Tibial artery (tissue), 4 donors: ENCODE measurements around the gene MAPK4.

Experiments used
- DNase-seq, 2 donors: peaks; one replicate each; pipeline ENCODE4 v3.0.0-alpha.2; 2019
- H3K27ac ChIP-seq, 2 donors: fragments of 200-600 bp; sonication (generic) in 1 of 2; 1 replicate in 1 of 2; 2 replicates in 1 of 2; pipeline ENCODE4 v1.5.1; 2018 to 2019; ENCODE audit warnings: mild to moderate bottlenecking in 1 of 2
- H3K27me3 ChIP-seq, 2 donors: fragments of 200-600 bp; sonication (generic) in 1 of 2; one replicate each; pipeline versions ENCODE4 v1.5.1 to v1.6.0; 2016 to 2019
- H3K36me3 ChIP-seq, 3 donors: fragments of 200-600 bp; sonication (generic) in 2 of 3; one replicate each; pipeline ENCODE4 v1.5.1; 2016 to 2019; ENCODE audit warnings: mild to moderate bottlenecking in 2 of 3
- H3K4me1 ChIP-seq, 4 donors: fragments of 200-600 bp; sonication (generic) in 2 of 4; 1 replicate in 3 of 4; 2 replicates in 1 of 4; pipeline ENCODE4 v1.5.1; 2016 to 2019
- H3K4me3 ChIP-seq, 2 donors: fragments of 200-600 bp; sonication (generic) in 1 of 2; 1 replicate in 1 of 2; 2 replicates in 1 of 2; pipeline ENCODE4 v1.5.1; 2018 to 2019; ENCODE audit warnings: mild to moderate bottlenecking in 2 of 2
- H3K9me3 ChIP-seq, 3 donors: fragments of 200-600 bp; sonication (generic) in 1 of 3; one replicate each; pipeline ENCODE4 v1.5.1; 2016 to 2019
- intact Hi-C: fragments of 100-400 bp; cut with DNase I; formaldehyde crosslinking; loops from one replicate; pipeline ENCODE4 v1.15.0; 2023; ENCODE audit warnings: low total_unique reads
- TF ChIP-seq, protein P1 (sequence below), 2 experiments: fragments of 200-600 bp in 1 of 2; fragments of 450-650 bp in 1 of 2; IDR thresholded peaks; one replicate each; pipeline ENCODE4 v1.5.1; 2017 to 2019; ENCODE audit warnings: antibody characterized with exemption in 2 of 2, mild to moderate bottlenecking in 1 of 2, moderate library complexity in 1 of 2

MAPK4 gene

DNA sequence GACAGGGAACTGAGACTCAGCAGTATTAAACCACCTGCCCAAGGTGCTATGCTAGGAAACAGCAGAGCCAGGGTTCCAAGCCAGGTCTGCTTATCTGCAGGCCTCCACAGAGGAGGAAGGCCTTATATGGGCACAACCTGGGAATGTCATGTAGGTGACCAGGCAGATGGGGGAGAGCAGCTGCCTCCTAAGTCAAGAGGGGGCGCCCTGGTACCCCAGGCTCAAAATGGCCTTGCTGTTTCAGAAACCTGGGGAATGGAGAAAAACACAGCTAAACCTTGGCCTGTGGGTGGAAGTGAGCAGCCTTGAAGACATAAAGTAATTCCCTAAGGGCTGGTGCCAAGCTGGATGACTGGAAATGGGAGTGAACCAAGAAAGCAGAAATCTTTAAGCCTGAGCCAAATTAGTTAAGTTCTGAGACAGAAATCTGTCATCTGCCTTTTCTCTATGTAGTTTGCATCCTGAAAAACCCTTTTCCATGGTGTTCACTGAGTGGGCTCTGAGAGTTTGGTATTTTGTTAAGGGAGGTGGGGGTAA is 79.1 kb downstream of the MAPK4 start:
- H3K27me3 ChIP-seq, result no peaks in the 10 kb centered on the region
- no peak overlapping the region for H3K4me3 ChIP-seq
- H3K36me3 ChIP-seq, result no peaks in the 10 kb centered on the region
- peak; percentile 14 to 41 for DNase-seq
- TF ChIP-seq, protein P1, sequence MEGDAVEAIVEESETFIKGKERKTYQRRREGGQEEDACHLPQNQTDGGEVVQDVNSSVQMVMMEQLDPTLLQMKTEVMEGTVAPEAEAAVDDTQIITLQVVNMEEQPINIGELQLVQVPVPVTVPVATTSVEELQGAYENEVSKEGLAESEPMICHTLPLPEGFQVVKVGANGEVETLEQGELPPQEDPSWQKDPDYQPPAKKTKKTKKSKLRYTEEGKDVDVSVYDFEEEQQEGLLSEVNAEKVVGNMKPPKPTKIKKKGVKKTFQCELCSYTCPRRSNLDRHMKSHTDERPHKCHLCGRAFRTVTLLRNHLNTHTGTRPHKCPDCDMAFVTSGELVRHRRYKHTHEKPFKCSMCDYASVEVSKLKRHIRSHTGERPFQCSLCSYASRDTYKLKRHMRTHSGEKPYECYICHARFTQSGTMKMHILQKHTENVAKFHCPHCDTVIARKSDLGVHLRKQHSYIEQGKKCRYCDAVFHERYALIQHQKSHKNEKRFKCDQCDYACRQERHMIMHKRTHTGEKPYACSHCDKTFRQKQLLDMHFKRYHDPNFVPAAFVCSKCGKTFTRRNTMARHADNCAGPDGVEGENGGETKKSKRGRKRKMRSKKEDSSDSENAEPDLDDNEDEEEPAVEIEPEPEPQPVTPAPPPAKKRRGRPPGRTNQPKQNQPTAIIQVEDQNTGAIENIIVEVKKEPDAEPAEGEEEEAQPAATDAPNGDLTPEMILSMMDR (IDR thresholded peaks at IDR 0.05), result no peak
- peaks cover 0 to 53% (median 22%) of the 10 kb centered on the region in 4 donors for H3K4me1 ChIP-seq
- intact Hi-C loops, result no loop called here
- H3K27ac ChIP-seq, result peak overlapping the region; percentile 68
- no peaks in the 10 kb centered on the region for H3K9me3 ChIP-seq

DNA sequence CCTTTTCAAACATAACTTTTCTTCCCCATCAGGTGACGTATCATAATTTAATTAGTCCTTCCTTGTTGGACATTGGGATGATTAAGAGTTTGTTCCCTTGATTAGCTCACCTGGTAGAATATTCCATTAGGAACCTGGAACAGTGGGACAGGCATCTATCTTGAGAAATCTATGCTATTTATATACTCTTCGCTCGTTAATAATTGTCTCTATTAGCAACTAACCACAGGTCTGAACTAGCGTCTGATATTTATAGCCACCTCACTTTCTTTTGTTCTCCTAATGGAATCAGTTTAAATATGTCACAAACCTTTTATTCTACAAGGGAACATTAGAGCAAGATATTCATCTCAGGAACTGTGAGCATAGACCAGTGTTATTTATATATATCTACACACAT is 79.8 kb downstream of the MAPK4 start:
- H3K27ac ChIP-seq, result peak overlapping the region; percentile 68
- intact Hi-C loops, result no loop called here
- DNase-seq, result no peak

DNA sequence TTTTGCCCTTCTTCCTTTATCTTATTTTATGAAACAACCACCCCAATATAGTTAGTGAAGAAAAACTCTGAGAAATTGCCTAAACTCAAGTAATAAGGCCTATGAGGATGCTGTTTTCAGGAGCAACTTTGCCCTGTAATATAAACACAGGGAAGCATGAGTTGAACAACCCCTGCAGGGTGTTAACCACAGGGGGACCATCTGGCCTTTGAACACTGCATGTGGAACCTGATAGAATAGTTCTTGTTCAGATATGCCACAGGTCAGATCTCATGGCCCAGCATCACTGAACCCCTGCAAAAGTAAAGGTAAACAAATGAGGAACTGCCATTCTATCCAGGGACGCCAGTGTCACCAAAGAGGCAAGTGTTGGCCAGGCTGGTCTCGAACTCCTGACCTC is 82.6 kb downstream of the MAPK4 start:
- Histone ChIP-seq H3K27ac (no peak overlapping the region), H3K27me3 (no peaks in the 10 kb centered on the region), H3K4me3 (no peak overlapping the region), H3K36me3 (no peaks in the 10 kb centered on the region), H3K4me1 (peaks cover 0 to 38% (median 19%) of the 10 kb centered on the region in 4 donors), H3K9me3 (no peaks in the 10 kb centered on the region)
- TF ChIP-seq, protein P1 (IDR thresholded peaks at IDR 0.05), result no peak
- peak in 1 of 2 donors; percentile 20 for DNase-seq
- intact Hi-C loops, result no loop called here

More for the DNA sequence above, 79.8 kb downstream of the MAPK4 start:
- H3K27me3 ChIP-seq, result no peaks in the 10 kb centered on the region
- H3K36me3 ChIP-seq, result no peaks in the 10 kb centered on the region
- peaks cover 0 to 53% (median 22%) of the 10 kb centered on the region in 4 donors for H3K4me1 ChIP-seq
- TF ChIP-seq, protein P1 (IDR thresholded peaks at IDR 0.05), result no peak
- no peaks in the 10 kb centered on the region for H3K9me3 ChIP-seq
- no peak overlapping the region for H3K4me3 ChIP-seq

DNA sequence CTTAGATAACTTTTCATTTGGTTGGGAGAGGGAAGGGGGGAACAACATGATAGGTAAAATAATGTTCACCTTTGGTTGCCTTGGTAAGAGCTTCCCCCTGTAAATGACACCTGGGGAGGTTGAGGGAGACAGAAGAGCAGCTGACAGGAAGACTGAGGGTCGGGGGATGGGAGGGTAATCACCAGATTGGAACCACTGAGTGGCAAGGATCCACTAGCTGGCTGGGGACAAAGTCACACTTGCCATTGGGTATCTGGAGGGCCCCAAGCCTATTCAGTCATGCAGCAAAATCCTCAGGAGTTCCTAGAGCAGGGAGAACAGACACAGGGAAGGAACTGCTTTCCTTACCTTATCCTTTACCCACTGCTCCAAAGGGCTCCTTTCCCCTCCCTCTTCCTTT is 84.3 kb downstream of the MAPK4 start:
- H3K4me3 ChIP-seq, result no peak overlapping the region
- intact Hi-C loops, result no loop called here
- H3K27me3 ChIP-seq, result no peaks in the 10 kb centered on the region
- no peak for DNase-seq
- H3K4me1 ChIP-seq, result peaks cover 0 to 31% (median 7%) of the 10 kb centered on the region in 4 donors
- no peaks in the 10 kb centered on the region for H3K9me3 ChIP-seq
- H3K27ac ChIP-seq, result no peak overlapping the region
- no peaks in the 10 kb centered on the region for H3K36me3 ChIP-seq
- TF ChIP-seq, protein P1 (IDR thresholded peaks at IDR 0.05), result no peak

DNA sequence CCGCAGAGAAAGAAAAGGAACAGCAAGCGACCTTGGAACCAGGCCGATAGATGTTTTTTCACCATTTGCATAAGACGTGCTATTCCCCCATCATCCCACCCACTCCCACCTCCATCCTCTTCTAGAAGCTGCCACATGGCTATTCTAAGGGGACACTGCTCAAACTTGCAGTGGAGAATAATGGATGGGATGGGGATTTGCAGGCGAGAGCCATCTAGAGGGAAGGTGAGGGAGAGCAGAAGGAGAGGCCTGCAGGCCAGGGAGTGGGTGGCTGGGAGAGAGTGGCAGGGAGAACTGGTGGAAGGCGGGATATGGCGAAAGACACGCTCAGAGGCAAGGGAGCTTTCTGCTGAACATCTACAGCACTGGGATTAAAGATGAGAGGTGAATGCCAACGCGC is 84.9 kb downstream of the MAPK4 start:
- no peaks in the 10 kb centered on the region for H3K9me3 ChIP-seq
- DNase-seq, result no peak
- H3K4me1 ChIP-seq, result peaks cover 3 to 31% (median 12%) of the 10 kb centered on the region in 4 donors
- no peak overlapping the region for H3K27ac ChIP-seq
- TF ChIP-seq, protein P1 (IDR thresholded peaks at IDR 0.05), result no peak
- H3K36me3 ChIP-seq, result no peaks in the 10 kb centered on the region
- H3K27me3 ChIP-seq, result no peaks in the 10 kb centered on the region
- intact Hi-C loops, result no loop called here
- no peak overlapping the region for H3K4me3 ChIP-seq

DNA sequence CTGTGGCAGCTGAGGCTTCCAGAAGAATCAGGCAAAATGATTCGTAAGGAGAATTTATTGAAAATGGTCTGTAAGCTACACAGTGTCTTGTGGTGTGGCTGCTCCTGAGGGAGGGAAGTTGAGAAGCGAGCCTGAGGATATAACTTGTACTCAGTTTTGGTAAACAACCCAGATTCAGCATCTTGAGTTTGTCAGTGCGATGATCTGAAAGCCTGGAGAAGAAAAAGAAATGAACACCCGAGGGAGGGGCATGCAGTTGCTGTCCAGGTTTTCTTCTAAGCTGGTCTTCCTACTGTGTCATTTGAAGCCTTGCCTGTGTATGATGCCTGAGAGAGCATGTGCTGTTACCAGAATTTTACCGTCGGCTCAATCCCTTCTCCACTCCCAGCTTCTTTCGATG is 87.3 kb downstream of the MAPK4 start:
- Histone ChIP-seq H3K4me1 (peaks cover 3 to 41% (median 32%) of the 10 kb centered on the region in 4 donors), H3K36me3 (no peaks in the 10 kb centered on the region), H3K27ac (no peak overlapping the region), H3K9me3 (no peaks in the 10 kb centered on the region), H3K27me3 (no peaks in the 10 kb centered on the region), H3K4me3 (no peak overlapping the region)
- no peak for DNase-seq
- intact Hi-C loops, result no loop called here
- TF ChIP-seq, protein P1 (IDR thresholded peaks at IDR 0.05), result no peak
